K562 (cell line): ENCODE data around the gene CALHM3. TPM values are rescaled to one million over a fixed set of nuclear protein-coding genes. Genes with fewer than 3 reads are reported as not detected.

Experiments
- ATAC-seq: fragments of 200-7000 bp; cut with Tn5 transposase; 3 replicates; pipeline ENCODE4 v1.9.1; 2020; ENCODE audit warnings: moderate library complexity
- BruUV-seq: library from RNA; stranded (reverse); fragments of 400-500 nt; replicated peaks from 2 replicates; lab custom pipeline; 2021; lab: Mats Ljungman, UMichigan
- CTCF ChIA-PET: fragments of 300-600 bp; formaldehyde crosslinking; extraction: SDS; loops from one replicate; lab custom pipeline; 2021; ENCODE audit warnings: low intra/inter-chr PET ratio; lab: Yijun Ruan, JAX
- POLR2A ChIA-PET: fragments of 300-600, 350-650 bp; sonication (Branson Sonifier 250); formaldehyde crosslinking; extraction: SDS; loops from one replicate; lab custom pipeline; 2021; ENCODE audit warnings: antibody characterized with exemption, inconsistent platforms; lab: Yijun Ruan, JAX
- DNase-seq, 4 experiments: peaks; one replicate each; pipeline versions ENCODE4 v3.0.0 to v3.0.0-alpha.2; 2011 to 2018; ENCODE audit warnings: low spot score in 3 of 4, mixed read lengths in 3 of 4; ENCODE audit errors: extremely low read depth in 1 of 4
- FAIRE-seq: peaks from 2 replicates; lab custom pipeline; 2011; peaks lifted over from hg19 to GRCh38; lab: Jason Lieb, UNC
- H2AFZ ChIP-seq: 2 replicates; pipeline ENCODE4 v1.6.0; 2011; ENCODE audit warnings: low read depth, low read length, control low read depth, inconsistent platforms
- H3K27ac ChIP-seq: fragments of 200-600 bp; 3 replicates; pipeline ENCODE4 v1.8.0; 2011; ENCODE audit warnings: low read depth, mild to moderate bottlenecking, control low read depth, inconsistent platforms, low read length, moderate library complexity, mixed read lengths; ENCODE audit errors: extremely low read depth
- H3K27me3 ChIP-seq, 2 experiments: fragments of 300-600 bp in 1 of 2; 2 replicates in 1 of 2; 3 replicates in 1 of 2; pipeline versions ENCODE4 v1.6.0 to v1.8.0; 2011; ENCODE audit warnings: inconsistent platforms in 2 of 2, low read length in 2 of 2, mild to moderate bottlenecking in 1 of 2, mixed read lengths in 1 of 2, moderate library complexity in 1 of 2; ENCODE audit not compliant: control insufficient read depth in 2 of 2, insufficient read depth in 2 of 2
- H3K36me3 ChIP-seq: fragments of 300-600 bp; 3 replicates; pipeline ENCODE4 v1.8.0; 2011; ENCODE audit warnings: mild to moderate bottlenecking, low read length, inconsistent platforms; ENCODE audit not compliant: control insufficient read depth, insufficient read depth
- H3K4me1 ChIP-seq, 2 experiments: fragments of 200-600 bp in 1 of 2; replicated peaks in 1 of 2; 2 replicates in 1 of 2; 3 replicates in 1 of 2; pipeline versions ENCODE4 v1.5.1 to v1.8.0; 2011; ENCODE audit warnings: inconsistent platforms in 2 of 2, low read length in 2 of 2, mild to moderate bottlenecking in 1 of 2, mixed read lengths in 1 of 2, moderate library complexity in 1 of 2; ENCODE audit not compliant: control insufficient read depth in 2 of 2, insufficient read depth in 2 of 2
- H3K4me2 ChIP-seq: 2 replicates; pipeline ENCODE4 v1.6.1; 2011; ENCODE audit warnings: low read length, control low read depth, inconsistent platforms, mixed read lengths; ENCODE audit not compliant: insufficient read depth
- H3K4me3 ChIP-seq: fragments of 200-600 bp; sonication (generic), shearing (Covaris generic); 2 replicates; pipeline ENCODE4 v1.5.1; 2016; ENCODE audit warnings: control low read depth, inconsistent platforms
- H3K79me2 ChIP-seq: fragments of 200-600 bp; 3 replicates; pipeline ENCODE4 v1.8.0; 2011; ENCODE audit warnings: low read length, inconsistent platforms; ENCODE audit not compliant: control insufficient read depth, insufficient read depth
- H3K9ac ChIP-seq, 2 experiments: 2 replicates each; pipeline versions ENCODE4 v1.6.0 to v1.6.1; 2011; ENCODE audit warnings: low read depth in 2 of 2, low read length in 2 of 2, control low read depth in 1 of 2, inconsistent platforms in 1 of 2, mild to moderate bottlenecking in 1 of 2, mixed read lengths in 1 of 2; ENCODE audit not compliant: insufficient read depth in 1 of 2
- H3K9me1 ChIP-seq: one replicate; pipeline ENCODE4 v1.6.0; 2011; ENCODE audit warnings: inconsistent platforms, mild to moderate bottlenecking, low read length, moderate library complexity; ENCODE audit not compliant: control insufficient read depth, insufficient read depth
- H3K9me3 ChIP-seq: replicated peaks from 2 replicates; pipeline ENCODE4 v1.5.1; 2011; ENCODE audit warnings: low read depth, low read length, inconsistent platforms; ENCODE audit not compliant: control insufficient read depth, insufficient read depth
- H4K20me1 ChIP-seq: replicated peaks from 2 replicates; pipeline ENCODE4 v1.6.1; 2011; ENCODE audit warnings: low read length, inconsistent platforms, mixed read lengths; ENCODE audit not compliant: control insufficient read depth, insufficient read depth
- EGR1 ChIP-seq: fragments of 450-650 bp; conservative IDR thresholded peaks from 2 replicates; pipeline ENCODE4 v1.6.1; 2017; ENCODE audit warnings: mild to moderate bottlenecking
- HOXB6 ChIP-seq: fragments of 250-450 bp; sonication (Bioruptor Pico); IDR thresholded peaks from 2 replicates; pipeline ENCODE4 v1.5.1; 2022; ENCODE audit warnings: mild to moderate bottlenecking, borderline replicate concordance
- SRSF9 ChIP-seq: fragments of 200-400 bp; formaldehyde crosslinking; IDR thresholded peaks from 2 replicates; pipeline ENCODE4 v1.6.1; 2017; ENCODE audit warnings: low read depth, low read length, borderline replicate concordance
- WGBS: fragments of 100-300 bp; shearing (Covaris generic); methylation state at CpG from one replicate; pipeline ENCODE4 v1.1.6; 2016; ENCODE audit warnings: low coverage, mixed read lengths; ENCODE audit not compliant: insufficient coverage; ENCODE audit errors: missing lambda C conversion rate; 5-methylcytosine and 5-hydroxymethylcytosine counted together
- in situ Hi-C: fragments of 300-500 bp; cut with MboI; formaldehyde crosslinking; loops from 4 replicates; pipeline ENCODE4 v1.15.0; 2018; ENCODE audit warnings: inconsistent platforms, mixed read lengths
- intact Hi-C: fragments of 100-400 bp; cut with micrococcal nuclease; formaldehyde crosslinking; loops from 2 replicates; pipeline ENCODE4 v1.14.2; 2022
- polyA plus RNA-seq, 8 experiments: library from polyadenylated mRNA; depleted of rRNA in 4 of 8; stranded (reverse) in 5 of 8; unstranded in 3 of 8; fragments of >200 nt; fragmentation: Nextera tagmentation in 2 of 8; fragmentation: Illumina TruSeq in 1 of 8; extraction: Ambion mirVana in 2 of 8; extraction: Trizol in 1 of 8; gene quantifications; 2 replicates each; pipeline versions ENCODE4 v1.2.1 to v1.2.3, GENCODE V29; 2011 to 2014; ENCODE audit warnings: inconsistent platforms in 1 of 8, missing spikeins in 1 of 8
- total RNA-seq, 7 experiments: library from RNA; depleted of rRNA in 6 of 7; stranded (reverse); fragments of >200 nt in 6 of 7; fragmentation: Illumina TruSeq in 2 of 7; extraction: Trizol in 2 of 7; gene quantifications; 2 replicates each; pipeline versions ENCODE4 v1.2.1 to v1.2.3, GENCODE V29; 2011 to 2021; ENCODE audit warnings: low replicate concordance in 1 of 7
- TF ChIP-seq, protein P1 (sequence below), 2 experiments: IDR thresholded peaks in 1 of 2; conservative IDR thresholded peaks in 1 of 2; 2 replicates each; pipeline ENCODE4 v1.6.1; 2016; ENCODE audit warnings: low read depth in 2 of 2, mild to moderate bottlenecking in 1 of 2, missing compliant biosample characterization in 1 of 2, missing genetic modification characterization in 1 of 2, moderate library complexity in 1 of 2

The CALHM3 gene
- total and polyA plus RNA-seq, 9 of the 15 experiments (the other 6 are each of a cell fraction or from before 2014, with no cell fraction given): not detected

DNA sequence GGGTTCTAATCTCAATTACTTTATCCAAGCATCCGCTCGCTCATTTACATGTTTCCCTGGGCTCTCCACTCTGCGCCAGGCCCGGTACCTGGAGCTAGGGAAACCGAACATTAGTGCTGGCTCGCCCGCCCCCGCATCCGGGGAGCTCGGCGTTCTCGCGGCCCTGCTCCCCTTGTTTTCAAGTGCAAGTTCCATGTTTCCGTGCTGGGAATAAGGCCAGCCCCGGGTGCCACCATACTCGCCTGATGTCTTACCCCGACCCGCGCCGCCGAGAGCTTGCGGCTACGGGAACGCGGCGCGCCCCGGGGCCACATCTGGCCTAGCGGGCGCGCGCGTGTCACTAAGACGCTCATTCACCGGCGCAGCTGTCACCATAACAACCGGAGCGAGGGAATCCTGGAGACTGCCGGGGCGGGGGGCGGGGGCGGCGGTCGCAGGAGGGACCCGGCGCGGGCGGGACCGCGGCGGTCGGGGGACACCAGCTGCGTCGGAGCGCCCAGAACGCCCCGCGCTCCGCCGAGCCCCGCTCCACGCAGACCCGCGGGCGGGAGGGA lies 14.4 kb upstream of the CALHM3 start, which contains the start of gene NEURL1:
TSS of gene NEURL1 (plus strand) at position 344 of the 554 bp plus-strand sequence. CDS start 683 bp downstream, outside the sequence.
- TF ChIP-seq HOXB6 (CRISPR knock-in tag) (no peak), SRSF9 (no peak), EGR1 (peak; percentile 73)
- TF ChIP-seq, protein P1, sequence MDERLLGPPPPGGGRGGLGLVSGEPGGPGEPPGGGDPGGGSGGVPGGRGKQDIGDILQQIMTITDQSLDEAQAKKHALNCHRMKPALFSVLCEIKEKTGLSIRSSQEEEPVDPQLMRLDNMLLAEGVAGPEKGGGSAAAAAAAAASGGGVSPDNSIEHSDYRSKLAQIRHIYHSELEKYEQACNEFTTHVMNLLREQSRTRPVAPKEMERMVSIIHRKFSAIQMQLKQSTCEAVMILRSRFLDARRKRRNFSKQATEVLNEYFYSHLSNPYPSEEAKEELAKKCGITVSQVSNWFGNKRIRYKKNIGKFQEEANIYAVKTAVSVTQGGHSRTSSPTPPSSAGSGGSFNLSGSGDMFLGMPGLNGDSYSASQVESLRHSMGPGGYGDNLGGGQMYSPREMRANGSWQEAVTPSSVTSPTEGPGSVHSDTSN (CRISPR knock-in tag; IDR thresholded peaks at IDR 0.05; ENCODE audit: low read depth): no peak
- TF ChIP-seq, protein P1 (tag; conservative IDR thresholded peaks at IDR 0.05; ENCODE audit: low read depth): no peak
- TF ChIP-seq, all 486 proteins: peak for 1
- H3K79me2 ChIP-seq: no peaks in the 10 kb centered on the region
- 14% methylated on average over 12 of the region's 65 CpGs for WGBS
- in situ Hi-C loops (no loop called here), intact Hi-C loops (no loop called here)
- H3K27ac ChIP-seq: no peak within 1 kb of the TSS
- peak in 1 of 4 experiments; percentile 25 for DNase-seq
- ChIA-PET POLR2A (interaction anchor here (0.7 to 1.2 kb wide), 2 partner anchors 56 to 99 kb away, joined by 3 read pairs; no protein-coding TSS in a partner anchor), CTCF (no interaction called here)
- no peaks in the 10 kb centered on the region for H3K9me3 ChIP-seq
- no peak within 1 kb of the TSS for H3K4me2 ChIP-seq
- no peaks in the 10 kb centered on the region for H3K36me3 ChIP-seq
- peaks cover 0 to 14% of the 10 kb centered on the region in 2 experiments; a peak in 2 of 5 replicates for H3K4me1 ChIP-seq
- BruUV-seq: no TSS peak
- no peak for FAIRE-seq
- no peak within 1 kb of the TSS for H2AFZ ChIP-seq
- H4K20me1 ChIP-seq: no peaks in the 10 kb centered on the region; the same call in 1 of the 2 replicates
- no peak within 1 kb of the TSS for H3K4me3 ChIP-seq
- H3K9me1 ChIP-seq: no peaks in the 10 kb centered on the region
- no peak for ATAC-seq
- H3K9ac ChIP-seq: no peak within 1 kb of the TSS
- H3K27me3 ChIP-seq: peaks cover 14 to 47% of the 10 kb centered on the region in 2 experiments; a peak in 4 of 5 replicates
